ENCODE data around the gene RPS28. TPM values are rescaled to one million over a fixed set of nuclear protein-coding genes. Genes with fewer than 3 reads are reported as not detected.

Gene RPS28
- polyA plus RNA-seq (2011; rRNA removed) (374 and 406 TPM in 2 replicates), polyA plus RNA-seq (2017; fragmentation: RNase III; extraction: RNeasy Plus Mini Kit Qiagen cat#74134 plus additional on column Dnase treatment) (399 to 449 TPM (median 404 TPM) in 3 replicates), polyA minus RNA-seq (2011; rRNA and poly(A)+ RNA removed) (95.9 and 197 TPM in 2 replicates)
- 710 and 713 TPM in 2 replicates for polyA plus RNA-seq (2012; cell fraction: cytosol; rRNA removed)
- polyA plus RNA-seq (2012; cell fraction: nucleus; rRNA removed): 369 and 438 TPM in 2 replicates

DNA sequence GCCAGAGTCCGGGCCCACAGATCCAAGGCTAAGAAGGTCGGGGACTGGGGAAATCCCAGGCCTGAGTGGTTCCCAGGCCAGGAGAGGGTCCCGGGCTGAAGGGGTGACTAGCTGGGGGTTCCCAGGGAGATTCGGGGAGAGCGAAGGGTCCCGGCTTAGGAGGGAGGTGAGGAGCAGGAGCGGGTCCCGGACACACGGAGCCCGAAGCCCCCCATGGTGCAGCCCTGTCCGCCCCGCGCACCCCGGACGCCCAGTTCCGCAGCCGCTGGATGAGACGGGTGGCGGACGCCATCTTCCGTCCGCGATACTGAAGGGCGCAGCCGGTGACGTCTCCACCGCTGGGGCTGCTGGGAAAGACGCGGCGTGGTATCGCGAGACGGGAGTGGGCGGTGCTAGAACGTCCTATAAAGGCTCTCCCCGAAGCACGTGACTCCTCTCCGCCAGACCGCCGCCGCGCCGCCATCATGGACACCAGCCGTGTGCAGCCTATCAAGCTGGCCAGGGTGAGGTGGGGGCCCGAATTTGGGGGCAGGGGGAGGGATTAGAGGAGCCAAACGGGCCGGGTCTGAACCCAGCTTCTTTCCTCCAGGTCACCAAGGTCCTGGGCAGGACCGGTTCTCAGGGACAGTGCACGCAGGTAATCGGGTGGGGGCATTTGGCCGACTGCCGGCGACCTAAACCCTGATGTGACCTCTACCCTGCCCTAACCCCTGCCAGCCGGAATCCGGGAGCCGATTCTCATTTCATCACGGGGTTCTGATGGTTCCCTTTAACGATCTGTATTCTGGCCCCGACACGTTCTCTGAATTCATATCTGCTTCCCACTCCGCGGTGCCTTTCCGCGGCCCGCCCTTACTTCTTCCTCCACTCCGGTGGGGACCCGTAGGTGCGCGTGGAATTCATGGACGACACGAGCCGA, at the start of gene RPS28, which contains the start of gene NDUFA7:
Gene RPS28 (plus strand): TSS at position 430 of the 919 bp plus-strand sequence. CDS start 35 bp downstream, at position 465.
Gene NDUFA7 (minus strand): TSS at position 309 of the 919 bp plus-strand sequence. CDS start 17 bp downstream, at position 292.
- H3K9me3 ChIP-seq: no peaks in the 10 kb centered on the region
- no peak for FAIRE-seq
- H3K27ac ChIP-seq: peak within 1 kb of the TSS; percentile 95 to 99
- peak within 1 kb of the TSS; percentile 100 for H3K4me3 ChIP-seq
- WGBS (ENCODE audit: missing lambda C conversion rate): 3% methylated on average over 28 of the region's 72 CpGs
- ChIA-PET CTCF (interaction anchor here (0.8 kb wide), 1 partner anchor 14 kb away, joined by 3 read pairs; no protein-coding TSS in a partner anchor), POLR2A (interaction anchor here (0.6 to 1.7 kb wide), 5 partner anchors 9 to 284 kb away, joined by 3 to 20 read pairs (median 3); no protein-coding TSS in a partner anchor)
- peak; percentile 50 to 92 for DNase-seq (ENCODE audit: low read depth in 1 of 2, low spot score in 1 of 2)
- H3K4me2 ChIP-seq: peak within 1 kb of the TSS; percentile 98
- peak; percentile 80 to 89 for ATAC-seq
- H3K4me1 ChIP-seq: peaks cover 22% of the 10 kb centered on the region
- TF ChIP-seq ESRRA (IDR thresholded peaks at IDR 0.05; ENCODE audit: borderline replicate concordance, low read length) (no peak), FOSB (CRISPR knock-in tag; IDR thresholded peaks at IDR 0.05) (no peak), GATA3 (IDR thresholded peaks at IDR 0.05; ENCODE audit: borderline replicate concordance) (peak; percentile 54; the same call in 1 of the 2 replicates), JUN (IDR thresholded peaks at IDR 0.05) (peak; percentile 54 to 92; a peak in 4 of 5 replicates), POLR2A (IDR thresholded peaks at IDR 0.05; ENCODE audit: low read length) (peak; percentile 81), TFCP2L1 (CRISPR knock-in tag; IDR thresholded peaks at IDR 0.05) (0 out of 2 replicates have a peak, but pooled peaks have one; percentile 34), RFX5 (IDR thresholded peaks at IDR 0.05) (no peak), HDAC2 (IDR thresholded peaks at IDR 0.05) (no peak), SREBF2 (IDR thresholded peaks at IDR 0.05) (no peak), SMC3 (IDR thresholded peaks at IDR 0.05) (no peak), BHLHE40 (IDR thresholded peaks at IDR 0.05; ENCODE audit: low read depth, low read length) (no peak), NPAS2 (CRISPR knock-in tag; IDR thresholded peaks at IDR 0.05; ENCODE audit: borderline replicate concordance) (no peak), RCOR1 (IDR thresholded peaks at IDR 0.05; ENCODE audit: low read depth, low read length) (no peak), NFE2L2 (conservative IDR thresholded peaks at IDR 0.05; ENCODE audit: low read length) (no peak), EHF (CRISPR knock-in tag; IDR thresholded peaks at IDR 0.05) (no peak), RARB (CRISPR knock-in tag; IDR thresholded peaks at IDR 0.05) (no peak), EP300 (IDR thresholded peaks at IDR 0.05) (no peak), CHD2 (IDR thresholded peaks at IDR 0.05; ENCODE audit: low read length, partially characterized antibody) (peak; percentile 95), CBX8 (IDR thresholded peaks at IDR 0.05) (no peak), ZNF302 (CRISPR knock-in tag; IDR thresholded peaks at IDR 0.05) (no peak), RAD21 (conservative IDR thresholded peaks at IDR 0.05 in 1 of 2, IDR thresholded peaks at IDR 0.05 in 1 of 2) (0 out of 5 replicates have a peak, but pooled peaks of 1 of the 2 experiments have one; percentile 24), FOXS1 (CRISPR knock-in tag; IDR thresholded peaks at IDR 0.05) (no peak), KDM5A (IDR thresholded peaks at IDR 0.05) (peak; percentile 94)
- TF ChIP-seq, protein P1, sequence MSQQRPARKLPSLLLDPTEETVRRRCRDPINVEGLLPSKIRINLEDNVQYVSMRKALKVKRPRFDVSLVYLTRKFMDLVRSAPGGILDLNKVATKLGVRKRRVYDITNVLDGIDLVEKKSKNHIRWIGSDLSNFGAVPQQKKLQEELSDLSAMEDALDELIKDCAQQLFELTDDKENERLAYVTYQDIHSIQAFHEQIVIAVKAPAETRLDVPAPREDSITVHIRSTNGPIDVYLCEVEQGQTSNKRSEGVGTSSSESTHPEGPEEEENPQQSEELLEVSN (IDR thresholded peaks at IDR 0.05; ENCODE audit: borderline replicate concordance, low read depth): no peak
- TF ChIP-seq, protein P2, sequence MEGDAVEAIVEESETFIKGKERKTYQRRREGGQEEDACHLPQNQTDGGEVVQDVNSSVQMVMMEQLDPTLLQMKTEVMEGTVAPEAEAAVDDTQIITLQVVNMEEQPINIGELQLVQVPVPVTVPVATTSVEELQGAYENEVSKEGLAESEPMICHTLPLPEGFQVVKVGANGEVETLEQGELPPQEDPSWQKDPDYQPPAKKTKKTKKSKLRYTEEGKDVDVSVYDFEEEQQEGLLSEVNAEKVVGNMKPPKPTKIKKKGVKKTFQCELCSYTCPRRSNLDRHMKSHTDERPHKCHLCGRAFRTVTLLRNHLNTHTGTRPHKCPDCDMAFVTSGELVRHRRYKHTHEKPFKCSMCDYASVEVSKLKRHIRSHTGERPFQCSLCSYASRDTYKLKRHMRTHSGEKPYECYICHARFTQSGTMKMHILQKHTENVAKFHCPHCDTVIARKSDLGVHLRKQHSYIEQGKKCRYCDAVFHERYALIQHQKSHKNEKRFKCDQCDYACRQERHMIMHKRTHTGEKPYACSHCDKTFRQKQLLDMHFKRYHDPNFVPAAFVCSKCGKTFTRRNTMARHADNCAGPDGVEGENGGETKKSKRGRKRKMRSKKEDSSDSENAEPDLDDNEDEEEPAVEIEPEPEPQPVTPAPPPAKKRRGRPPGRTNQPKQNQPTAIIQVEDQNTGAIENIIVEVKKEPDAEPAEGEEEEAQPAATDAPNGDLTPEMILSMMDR (IDR thresholded peaks at IDR 0.05): no peak
- TF ChIP-seq, protein P3, sequence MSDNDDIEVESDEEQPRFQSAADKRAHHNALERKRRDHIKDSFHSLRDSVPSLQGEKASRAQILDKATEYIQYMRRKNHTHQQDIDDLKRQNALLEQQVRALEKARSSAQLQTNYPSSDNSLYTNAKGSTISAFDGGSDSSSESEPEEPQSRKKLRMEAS (IDR thresholded peaks at IDR 0.05): peak; percentile 84
- TF ChIP-seq, protein P4, sequence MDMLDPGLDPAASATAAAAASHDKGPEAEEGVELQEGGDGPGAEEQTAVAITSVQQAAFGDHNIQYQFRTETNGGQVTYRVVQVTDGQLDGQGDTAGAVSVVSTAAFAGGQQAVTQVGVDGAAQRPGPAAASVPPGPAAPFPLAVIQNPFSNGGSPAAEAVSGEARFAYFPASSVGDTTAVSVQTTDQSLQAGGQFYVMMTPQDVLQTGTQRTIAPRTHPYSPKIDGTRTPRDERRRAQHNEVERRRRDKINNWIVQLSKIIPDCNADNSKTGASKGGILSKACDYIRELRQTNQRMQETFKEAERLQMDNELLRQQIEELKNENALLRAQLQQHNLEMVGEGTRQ (IDR thresholded peaks at IDR 0.05): peak; percentile 85
- TF ChIP-seq, protein P5, sequence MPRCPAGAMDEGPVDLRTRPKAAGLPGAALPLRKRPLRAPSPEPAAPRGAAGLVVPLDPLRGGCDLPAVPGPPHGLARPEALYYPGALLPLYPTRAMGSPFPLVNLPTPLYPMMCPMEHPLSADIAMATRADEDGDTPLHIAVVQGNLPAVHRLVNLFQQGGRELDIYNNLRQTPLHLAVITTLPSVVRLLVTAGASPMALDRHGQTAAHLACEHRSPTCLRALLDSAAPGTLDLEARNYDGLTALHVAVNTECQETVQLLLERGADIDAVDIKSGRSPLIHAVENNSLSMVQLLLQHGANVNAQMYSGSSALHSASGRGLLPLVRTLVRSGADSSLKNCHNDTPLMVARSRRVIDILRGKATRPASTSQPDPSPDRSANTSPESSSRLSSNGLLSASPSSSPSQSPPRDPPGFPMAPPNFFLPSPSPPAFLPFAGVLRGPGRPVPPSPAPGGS (IDR thresholded peaks at IDR 0.05): peak; percentile 91; the same call in 2 of the 3 replicates
- TF ChIP-seq, protein P6, sequence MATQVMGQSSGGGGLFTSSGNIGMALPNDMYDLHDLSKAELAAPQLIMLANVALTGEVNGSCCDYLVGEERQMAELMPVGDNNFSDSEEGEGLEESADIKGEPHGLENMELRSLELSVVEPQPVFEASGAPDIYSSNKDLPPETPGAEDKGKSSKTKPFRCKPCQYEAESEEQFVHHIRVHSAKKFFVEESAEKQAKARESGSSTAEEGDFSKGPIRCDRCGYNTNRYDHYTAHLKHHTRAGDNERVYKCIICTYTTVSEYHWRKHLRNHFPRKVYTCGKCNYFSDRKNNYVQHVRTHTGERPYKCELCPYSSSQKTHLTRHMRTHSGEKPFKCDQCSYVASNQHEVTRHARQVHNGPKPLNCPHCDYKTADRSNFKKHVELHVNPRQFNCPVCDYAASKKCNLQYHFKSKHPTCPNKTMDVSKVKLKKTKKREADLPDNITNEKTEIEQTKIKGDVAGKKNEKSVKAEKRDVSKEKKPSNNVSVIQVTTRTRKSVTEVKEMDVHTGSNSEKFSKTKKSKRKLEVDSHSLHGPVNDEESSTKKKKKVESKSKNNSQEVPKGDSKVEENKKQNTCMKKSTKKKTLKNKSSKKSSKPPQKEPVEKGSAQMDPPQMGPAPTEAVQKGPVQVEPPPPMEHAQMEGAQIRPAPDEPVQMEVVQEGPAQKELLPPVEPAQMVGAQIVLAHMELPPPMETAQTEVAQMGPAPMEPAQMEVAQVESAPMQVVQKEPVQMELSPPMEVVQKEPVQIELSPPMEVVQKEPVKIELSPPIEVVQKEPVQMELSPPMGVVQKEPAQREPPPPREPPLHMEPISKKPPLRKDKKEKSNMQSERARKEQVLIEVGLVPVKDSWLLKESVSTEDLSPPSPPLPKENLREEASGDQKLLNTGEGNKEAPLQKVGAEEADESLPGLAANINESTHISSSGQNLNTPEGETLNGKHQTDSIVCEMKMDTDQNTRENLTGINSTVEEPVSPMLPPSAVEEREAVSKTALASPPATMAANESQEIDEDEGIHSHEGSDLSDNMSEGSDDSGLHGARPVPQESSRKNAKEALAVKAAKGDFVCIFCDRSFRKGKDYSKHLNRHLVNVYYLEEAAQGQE (IDR thresholded peaks at IDR 0.05): peak; percentile 95
- TF ChIP-seq, protein P7, sequence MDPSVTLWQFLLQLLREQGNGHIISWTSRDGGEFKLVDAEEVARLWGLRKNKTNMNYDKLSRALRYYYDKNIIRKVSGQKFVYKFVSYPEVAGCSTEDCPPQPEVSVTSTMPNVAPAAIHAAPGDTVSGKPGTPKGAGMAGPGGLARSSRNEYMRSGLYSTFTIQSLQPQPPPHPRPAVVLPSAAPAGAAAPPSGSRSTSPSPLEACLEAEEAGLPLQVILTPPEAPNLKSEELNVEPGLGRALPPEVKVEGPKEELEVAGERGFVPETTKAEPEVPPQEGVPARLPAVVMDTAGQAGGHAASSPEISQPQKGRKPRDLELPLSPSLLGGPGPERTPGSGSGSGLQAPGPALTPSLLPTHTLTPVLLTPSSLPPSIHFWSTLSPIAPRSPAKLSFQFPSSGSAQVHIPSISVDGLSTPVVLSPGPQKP (IDR thresholded peaks at IDR 0.05; ENCODE audit: low read depth, low read length): no peak

Measured in A549 (cell line).